PC-9 (cell line): Measurements from ENCODE around the gene BTN3A1. TPM values are rescaled to one million over a fixed set of nuclear protein-coding genes. Genes with fewer than 3 reads are reported as not detected.

Experiments used
- BruUV-seq: library from RNA; stranded (reverse); fragments of 400-500 nt; replicated peaks from 2 replicates; lab custom pipeline; 2021; lab: Mats Ljungman, UMichigan
- CTCF ChIA-PET: fragments of 300-600 bp; sonication (Branson Sonifier 250); formaldehyde crosslinking; loops from one replicate; lab custom pipeline; 2022; ENCODE audit warnings: antibody characterized with exemption; lab: Charles Lee
- POLR2A ChIA-PET: fragments of 300-600 bp; sonication (Branson Sonifier 250); formaldehyde crosslinking; loops from one replicate; lab custom pipeline; 2022; ENCODE audit warnings: antibody characterized with exemption; ENCODE audit not compliant: unreplicated experiment; lab: Charles Lee
- DNase-seq, 2 experiments: peaks; one replicate each; pipeline versions ENCODE4 v3.0.0 to v3.0.0-alpha.2; 2015 to 2022; ENCODE audit warnings: mixed read lengths in 1 of 2
- H2AFZ ChIP-seq: fragments of 200-600 bp; sonication (generic); 2 replicates; pipeline ENCODE4 v1.8.1; 2017; ENCODE audit warnings: antibody characterized with exemption
- H3F3A ChIP-seq: fragments of 200-600 bp; sonication (generic); 2 replicates; pipeline ENCODE4 v1.8.1; 2017; ENCODE audit warnings: antibody characterized with exemption, mild to moderate bottlenecking, low read depth; ENCODE audit not compliant: insufficient read depth
- H3K27ac ChIP-seq: fragments of 200-600 bp; sonication (generic); 2 replicates; pipeline ENCODE4 v1.6.1; 2016; ENCODE audit warnings: mixed run types
- H3K27me3 ChIP-seq: fragments of 200-600 bp; sonication (generic); 2 replicates; pipeline ENCODE4 v1.6.1; 2016; ENCODE audit warnings: low read depth, mixed run types; ENCODE audit not compliant: insufficient read depth
- H3K36me3 ChIP-seq: fragments of 200-600 bp; sonication (generic); 2 replicates; pipeline ENCODE4 v1.6.1; 2016; ENCODE audit warnings: low read depth, mixed run types
- H3K4me1 ChIP-seq: fragments of 200-600 bp; sonication (generic); replicated peaks from 2 replicates; pipeline ENCODE4 v1.6.1; 2016; ENCODE audit warnings: mixed run types; ENCODE audit not compliant: insufficient read depth
- H3K4me2 ChIP-seq: fragments of 200-600 bp; sonication (generic); 2 replicates; pipeline ENCODE4 v1.6.1; 2017; ENCODE audit warnings: mixed run types
- H3K4me3 ChIP-seq: fragments of 200-600 bp; sonication (generic); 2 replicates; pipeline ENCODE4 v1.6.1; 2016; ENCODE audit warnings: mixed run types
- H3K79me2 ChIP-seq: fragments of 200-600 bp; sonication (generic); 2 replicates; pipeline ENCODE4 v1.6.1; 2017; ENCODE audit warnings: low read depth, mixed run types
- H3K9me2 ChIP-seq: fragments of 200-600 bp; sonication (generic); 2 replicates; pipeline ENCODE4 v1.8.1; 2017; ENCODE audit warnings: mild to moderate bottlenecking; ENCODE audit not compliant: insufficient read depth
- H3K9me3 ChIP-seq: fragments of 200-600 bp; sonication (generic); 2 replicates; pipeline ENCODE4 v1.8.1; 2016; ENCODE audit warnings: low read depth; ENCODE audit not compliant: insufficient read depth
- H4K20me1 ChIP-seq: fragments of 200-600 bp; sonication (generic); 2 replicates; pipeline ENCODE4 v1.8.1; 2017; ENCODE audit not compliant: insufficient read depth
- CTCF ChIP-seq: fragments of 200-600 bp; sonication (generic); conservative IDR thresholded peaks from 2 replicates; pipeline ENCODE4 v1.6.1; 2017; ENCODE audit warnings: mixed run types, antibody characterized with exemption, mild to moderate bottlenecking, moderate library complexity
- EZH2 ChIP-seq: fragments of 200-600 bp; sonication (generic); IDR thresholded peaks from 2 replicates; pipeline ENCODE4 v1.8.0; 2017; ENCODE audit warnings: antibody characterized with exemption, low read depth
- intact Hi-C: fragments of 100-400 bp; cut with micrococcal nuclease; formaldehyde crosslinking; loops from one replicate; pipeline ENCODE4 v1.10.0; 2022; ENCODE audit not compliant: unreplicated experiment
- total RNA-seq: library from RNA; stranded (reverse); gene quantifications from 2 replicates; pipeline ENCODE4 v1.2.3, GENCODE V29; 2021

The BTN3A1 gene
- total RNA-seq, 1 experiment from 2014 or later = 28.3 TPM

- Histone ChIP-seq H3K27ac (no peak overlapping the region), H3K4me3 (no peak overlapping the region), H3K27me3 (no peaks in the 10 kb centered on the region), H3K9me3 (no peaks in the 10 kb centered on the region), H3K79me2 (no peaks in the 10 kb centered on the region), H3K4me2 (no peak overlapping the region), H3F3A (no peaks in the 10 kb centered on the region), H3K9me2 (no peaks in the 10 kb centered on the region), H4K20me1 (no peaks in the 10 kb centered on the region), H2AFZ (no peak overlapping the region), H3K36me3 (no peaks in the 10 kb centered on the region), H3K4me1 (no peaks in the 10 kb centered on the region)
- ChIA-PET CTCF (interaction anchor here (0.6 kb wide), 1 partner anchor 61 kb away, joined by 4 read pairs; no protein-coding TSS in a partner anchor), POLR2A (interaction anchor here (0.5 kb wide), 1 partner anchor 124 kb away, joined by 5 read pairs; no protein-coding TSS in a partner anchor)
- TF ChIP-seq CTCF = no peak
- intact Hi-C loops = no loop called here
- BruUV-seq = no TSS peak
- no peak for DNase-seq
These were observed 7.0 kb downstream of the BTN3A1 start for GRCh38 chr6:26408828-26409730.

- H3F3A ChIP-seq = no peaks in the 10 kb centered on the region
- no peaks in the 10 kb centered on the region for H3K9me2 ChIP-seq
- ChIA-PET POLR2A (no interaction called here), CTCF (no interaction called here)
- H3K27ac ChIP-seq = no peak overlapping the region
- intact Hi-C loops = no loop called here
- H2AFZ ChIP-seq = no peak overlapping the region
- no peak for DNase-seq
- no peak overlapping the region for H3K4me3 ChIP-seq
- H3K4me1 ChIP-seq = no peaks in the 10 kb centered on the region
- no peak for TF ChIP-seq EZH2
- no peak for TF ChIP-seq CTCF
- H3K79me2 ChIP-seq = no peaks in the 10 kb centered on the region
- BruUV-seq = no TSS peak
- H3K4me2 ChIP-seq = no peak overlapping the region
- H3K27me3 ChIP-seq = no peaks in the 10 kb centered on the region
- H3K9me3 ChIP-seq = no peaks in the 10 kb centered on the region
- H3K36me3 ChIP-seq = no peaks in the 10 kb centered on the region
- H4K20me1 ChIP-seq = no peaks in the 10 kb centered on the region
These were observed 9.7 kb downstream of the BTN3A1 start for GRCh38 chr6:26411751-26412150.

- BruUV-seq = no TSS peak
- Histone ChIP-seq H3K9me3 (no peaks in the 10 kb centered on the region; the same call in 1 of the 2 replicates), H3K27me3 (no peaks in the 10 kb centered on the region), H3K9me2 (no peaks in the 10 kb centered on the region), H3K4me1 (no peaks in the 10 kb centered on the region), H3K36me3 (no peaks in the 10 kb centered on the region), H3F3A (no peaks in the 10 kb centered on the region), H3K79me2 (no peaks in the 10 kb centered on the region), H4K20me1 (no peaks in the 10 kb centered on the region), H3K4me2 (no peak overlapping the region), H2AFZ (no peak overlapping the region), H3K27ac (no peak overlapping the region), H3K4me3 (no peak overlapping the region)
- intact Hi-C loops = no loop called here
- DNase-seq = no peak
- POLR2A ChIA-PET = no interaction called here
- CTCF ChIA-PET = no interaction called here
- TF ChIP-seq CTCF = no peak
- no peak for TF ChIP-seq EZH2
These were observed 10.2 kb downstream of the BTN3A1 start for GRCh38 chr6:26412228-26412627.
